Panc1 (cell line): Measurements from ENCODE around the gene SHROOM2. TPM values are rescaled to one million over a fixed set of nuclear protein-coding genes. Genes with fewer than 3 reads are reported as not detected.

Source experiments
- ATAC-seq: fragments of 200-7000 bp; cut with Tn5 transposase; 2 replicates; pipeline ENCODE4 v1.9.1; 2020; ENCODE audit warnings: mild to moderate bottlenecking, moderate library complexity
- BruUV-seq: library from RNA; stranded (reverse); fragments of 400-500 nt; replicated peaks from 2 replicates; lab custom pipeline; 2021; lab: Mats Ljungman, UMichigan
- CTCF ChIA-PET: fragments of 300-600 bp; sonication (Branson Sonifier 250); formaldehyde crosslinking; loops from one replicate; lab custom pipeline; 2022; ENCODE audit warnings: antibody characterized with exemption; lab: Charles Lee
- POLR2A ChIA-PET: fragments of 300-600 bp; sonication (Branson Sonifier 250); formaldehyde crosslinking; loops from one replicate; lab custom pipeline; 2022; ENCODE audit warnings: antibody characterized with exemption; lab: Charles Lee
- DNase-seq: peaks from one replicate; pipeline ENCODE4 v3.0.0-alpha.2; 2010; ENCODE audit warnings: low read depth, low spot score
- H3K27ac ChIP-seq: 2 replicates; pipeline ENCODE4 v1.5.1; 2011; ENCODE audit warnings: mild to moderate bottlenecking, low read length, inconsistent platforms
- H3K27me3 ChIP-seq: fragments of 200-500 bp; sonication (Bioruptor generic); 2 replicates; pipeline ENCODE4 v1.6.0; 2014; ENCODE audit warnings: low read length, inconsistent platforms; ENCODE audit not compliant: control insufficient read depth, insufficient read depth
- H3K36me3 ChIP-seq: fragments of 200-500 bp; sonication (Bioruptor generic); 2 replicates; pipeline ENCODE4 v1.5.1; 2014; ENCODE audit warnings: inconsistent platforms, mild to moderate bottlenecking, low read length, moderate library complexity; ENCODE audit not compliant: control insufficient read depth, insufficient read depth
- H3K4me1 ChIP-seq: 2 replicates; pipeline ENCODE4 v1.5.1; 2011; ENCODE audit warnings: inconsistent platforms, mild to moderate bottlenecking, low read length, moderate library complexity; ENCODE audit not compliant: control insufficient read depth, insufficient read depth
- H3K4me3 ChIP-seq, 2 experiments: 2 replicates each; pipeline ENCODE4 v1.5.1; 2011 to 2012; ENCODE audit warnings: low read depth in 2 of 2, low read length in 2 of 2, mild to moderate bottlenecking in 2 of 2, inconsistent platforms in 1 of 2, moderate library complexity in 1 of 2
- H3K9me3 ChIP-seq: fragments of 200-500 bp; sonication (Bioruptor generic); 2 replicates; pipeline ENCODE4 v1.5.1; 2014; ENCODE audit warnings: low read depth, mild to moderate bottlenecking, inconsistent platforms, low read length, moderate library complexity; ENCODE audit not compliant: control insufficient read depth, insufficient read depth
- CTCF ChIP-seq: fragments of 450-650 bp; IDR thresholded peaks from 2 replicates; pipeline ENCODE4 v1.5.1; 2017; ENCODE audit warnings: mild to moderate bottlenecking
- POLR2AphosphoS5 ChIP-seq: IDR thresholded peaks from 2 replicates; pipeline ENCODE4 v1.6.1; 2012; ENCODE audit warnings: mild to moderate bottlenecking, low read depth, low read length, moderate library complexity
- REST ChIP-seq, 2 experiments: IDR thresholded peaks; 2 replicates each; pipeline ENCODE4 v1.6.1; 2011 to 2012; ENCODE audit warnings: low read depth in 2 of 2, control low read depth in 1 of 2, low read length in 1 of 2, mild to moderate bottlenecking in 1 of 2, moderate library complexity in 1 of 2; ENCODE audit not compliant: insufficient read depth in 1 of 2
- SIN3A ChIP-seq: IDR thresholded peaks from 2 replicates; pipeline ENCODE4 v1.6.1; 2012; ENCODE audit warnings: low read depth, mild to moderate bottlenecking, low read length, moderate library complexity, borderline replicate concordance; ENCODE audit not compliant: insufficient read depth
- TCF7L2 ChIP-seq: IDR thresholded peaks from 2 replicates; pipeline ENCODE4 v1.6.1; 2011; ENCODE audit warnings: mild to moderate bottlenecking, low read depth, low read length, inconsistent platforms
- in situ Hi-C: cut with HindIII; loops from 2 replicates; pipeline ENCODE4 v1.10.0; 2016; ENCODE audit warnings: low sequenced_read_pairs, low pct_unique_long_range_greater_than_20kb
- intact Hi-C: fragments of 100-400 bp; cut with micrococcal nuclease; formaldehyde crosslinking; loops from one replicate; pipeline ENCODE4 v1.10.0; 2022; ENCODE audit not compliant: unreplicated experiment
- total RNA-seq: library from RNA; stranded (reverse); gene quantifications from one replicate; pipeline ENCODE4 v1.2.1, GENCODE V29; 2021; ENCODE audit not compliant: unreplicated experiment

Gene SHROOM2
- total RNA-seq, 1 experiment from 2014 or later, result 0.72 TPM

- DNase-seq (no peak), ATAC-seq (no peak)
- TF ChIP-seq POLR2AphosphoS5, result no peak
- no peak for TF ChIP-seq TCF7L2
- no peak for TF ChIP-seq REST (IDR thresholded peaks at IDR 0.05; ENCODE audit: insufficient read depth in 1 of 2, low read depth in 2 of 2, low read length in 1 of 2)
- TF ChIP-seq CTCF, result no peak
- no peak for TF ChIP-seq SIN3A
- POLR2A ChIA-PET, result no interaction called here
- Histone ChIP-seq H3K27ac (no peak overlapping the region), H3K4me3 (no peak overlapping the region), H3K27me3 (no peaks in the 10 kb centered on the region), H3K36me3 (no peaks in the 10 kb centered on the region), H3K4me1 (no peaks in the 10 kb centered on the region), H3K9me3 (no peaks in the 10 kb centered on the region)
- intact Hi-C loops (no loop called here), in situ Hi-C loops (no loop called here)
- CTCF ChIA-PET, result no interaction called here
- no TSS peak for BruUV-seq
These were observed 154.2 kb downstream of the SHROOM2 start for GRCh38 chrX:9940421-9940820.

GRCh38 chrX:9942086-9942485 is 155.9 kb downstream of the SHROOM2 start:
- Histone ChIP-seq H3K27ac (no peak overlapping the region), H3K4me3 (no peak overlapping the region), H3K4me1 (no peaks in the 10 kb centered on the region), H3K36me3 (no peaks in the 10 kb centered on the region), H3K27me3 (no peaks in the 10 kb centered on the region), H3K9me3 (no peaks in the 10 kb centered on the region)
- intact Hi-C loops, result no loop called here
- BruUV-seq, result no TSS peak
- in situ Hi-C loops, result no loop called here
- POLR2A ChIA-PET, result no interaction called here
- ATAC-seq, result no peak
- TF ChIP-seq SIN3A (no peak), CTCF (no peak), TCF7L2 (no peak), POLR2AphosphoS5 (no peak), REST (IDR thresholded peaks at IDR 0.05; ENCODE audit: insufficient read depth in 1 of 2, low read depth in 2 of 2, low read length in 1 of 2) (no peak)
- CTCF ChIA-PET, result no interaction called here
- no peak for DNase-seq
